Measurements from ENCODE around the gene SLC25A18. TPM values are rescaled to one million over a fixed set of nuclear protein-coding genes. Genes with fewer than 3 reads are reported as not detected.

Gene SLC25A18
- total RNA-seq, 1 donor from 2014 or later: 2.2 TPM

DNA sequence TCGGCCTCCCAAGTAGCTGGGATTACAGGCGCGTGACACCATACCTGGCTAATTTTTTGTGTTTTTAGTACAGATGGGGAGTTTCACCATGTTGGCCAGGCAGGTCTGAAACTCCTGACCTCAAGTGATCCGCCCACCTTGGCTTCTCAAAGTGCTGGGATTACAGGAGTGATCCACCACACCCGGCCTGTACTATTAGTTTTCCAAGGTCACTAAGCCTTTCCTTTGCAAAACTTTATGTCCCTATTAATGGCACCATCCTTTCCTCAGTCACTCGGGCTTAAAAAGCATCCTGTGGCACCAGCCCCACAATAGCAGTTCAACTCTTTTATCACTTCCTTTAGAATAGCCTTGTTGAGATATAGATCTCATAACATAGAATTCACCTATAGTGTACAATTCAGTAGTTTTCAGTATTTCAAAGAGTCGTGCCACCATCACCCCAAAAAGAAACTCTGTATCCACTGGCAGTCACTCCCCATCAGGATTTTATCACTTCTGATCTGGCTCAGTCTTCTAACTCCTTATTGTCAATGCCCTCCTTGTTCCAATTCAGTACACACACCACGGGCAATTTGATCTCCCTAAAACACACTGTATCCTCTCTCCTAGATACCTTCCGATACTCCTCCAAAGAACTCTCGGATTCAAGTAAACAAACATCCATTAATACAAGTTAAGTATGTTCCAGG, 74.3 kb downstream of the SLC25A18 start:
- intact Hi-C loops (cut with micrococcal nuclease): no loop called here
- DNase-seq (no peak), ATAC-seq (no peak)

DNA sequence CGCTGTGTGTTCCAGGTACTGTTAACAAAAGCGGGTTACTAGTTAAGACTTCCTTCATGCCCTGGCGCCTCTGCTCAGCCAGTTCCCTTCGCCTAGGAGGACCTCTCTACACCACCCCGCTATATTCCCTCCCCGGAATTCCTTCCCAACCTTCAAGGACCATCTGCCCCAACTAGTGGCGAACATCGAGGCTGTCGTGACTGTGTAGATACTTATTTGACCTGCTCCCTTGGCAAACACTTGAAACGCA, 74.8 kb downstream of the SLC25A18 start:
- ATAC-seq (peak; percentile 54), DNase-seq (no peak)
- intact Hi-C loops (cut with micrococcal nuclease): no loop called here

DNA sequence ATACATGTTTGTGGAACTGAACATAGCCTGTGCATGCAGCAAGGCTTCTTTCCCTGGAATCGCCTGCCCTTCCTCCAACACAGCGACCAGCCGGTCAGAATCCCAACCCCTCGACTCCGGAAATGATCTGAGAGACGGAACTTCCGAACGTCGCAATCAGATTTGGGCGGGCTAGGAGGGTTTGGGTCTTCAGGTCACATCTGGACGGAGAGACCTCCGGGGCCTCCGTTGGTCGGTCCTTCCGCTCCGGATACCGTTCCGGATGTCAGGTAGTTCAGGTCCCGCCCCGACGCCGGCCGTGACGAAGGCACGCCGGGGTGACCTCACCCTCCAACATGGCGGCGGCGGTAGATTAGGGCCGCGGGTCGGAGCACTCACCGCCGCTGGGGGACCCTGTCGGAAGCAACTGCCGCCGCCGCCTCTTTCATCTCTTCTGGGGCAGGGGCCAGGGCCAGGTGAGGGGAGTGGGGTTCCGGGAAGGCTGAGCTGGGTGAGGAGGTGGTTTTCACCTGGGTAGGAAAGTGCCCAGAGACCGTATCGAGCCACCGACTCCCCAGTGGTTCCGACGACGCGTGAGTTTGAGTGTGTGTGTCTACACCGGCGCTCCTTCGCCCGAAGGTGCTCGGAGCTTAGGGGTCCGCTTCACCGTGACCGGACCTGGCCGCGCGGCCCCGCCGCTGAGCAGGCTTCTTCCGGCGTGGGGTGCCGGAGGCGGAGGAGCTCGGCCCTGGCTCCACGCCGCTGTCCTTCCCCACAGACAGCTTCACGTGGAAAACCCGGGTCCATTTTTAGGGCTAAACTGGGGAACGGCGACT, 75.3 kb downstream of the SLC25A18 start, which contains the start of gene BCL2L13:
Gene BCL2L13 (plus strand): TSS at position 326 of the 815 bp plus-strand sequence. CDS start 16,955 bp downstream, outside the sequence.
- DNase-seq (peak; percentile 96), ATAC-seq (peak; percentile 98)
- intact Hi-C loops (cut with micrococcal nuclease): no loop called here

DNA sequence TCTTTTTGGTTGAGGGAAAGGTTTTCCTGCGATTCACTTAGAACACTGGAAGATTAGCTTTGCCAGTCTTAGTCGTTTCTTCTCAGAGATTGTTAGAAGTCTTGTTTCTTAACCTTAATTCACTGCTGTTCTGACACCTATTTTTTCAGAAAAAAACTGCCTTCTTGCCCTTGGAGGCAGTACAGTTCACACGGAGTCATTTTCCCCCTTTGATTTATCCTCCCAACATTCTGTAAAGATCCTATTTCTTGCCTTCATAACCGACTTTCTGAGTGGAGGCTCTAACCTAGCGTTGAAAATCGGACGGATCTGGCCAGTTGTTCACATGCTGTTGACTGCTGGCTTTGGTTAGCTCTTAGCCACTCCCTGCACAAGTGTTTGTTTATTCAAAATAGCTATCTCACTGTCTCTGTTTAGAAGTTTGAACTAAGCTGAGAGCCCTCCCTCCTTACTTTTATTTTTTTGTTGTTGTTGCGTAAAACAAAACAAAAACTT, 76.0 kb downstream of the SLC25A18 start:
- ATAC-seq: peak; percentile 58
- no peak for DNase-seq
- intact Hi-C loops (cut with micrococcal nuclease): no loop called here

Other genes starting within 250 kb of the SLC25A18 start
- 7.1 TPM for gene CECR2, start 194.0 kb upstream of the SLC25A18 start, total RNA-seq
- 210 TPM for gene ATP6V1E1, start 65.3 kb downstream of the SLC25A18 start, total RNA-seq
- gene BCL2L13, start 75.3 kb downstream of the SLC25A18 start, total RNA-seq: 92.9 TPM
- 25.4 TPM for gene BID, start 211.0 kb downstream of the SLC25A18 start, total RNA-seq